GM19455 (cell line): ENCODE measurements around the gene ODAD2.
"Not testable (repeated sequence)": the region's sequence is repeated elsewhere in the genome, so short reads cannot be mapped to it uniquely, and the experiment has no call there.

Source experiments
- ATAC-seq: cut with Tn5 transposase; IDR thresholded peaks from one replicate; pipeline ENCODE4 v1.9.1; 2021; ENCODE audit not compliant: unreplicated experiment

The ODAD2 gene

GRCh38 chr10:27970795-27971194 lies 28.1 kb downstream of the ODAD2 start:
- not testable (repeated sequence) for ATAC-seq

GRCh38 chr10:27969931-27970330 lies 28.9 kb downstream of the ODAD2 start:
- ATAC-seq = not testable (repeated sequence)

- ATAC-seq = no peak
Measured at GRCh38 chr10:27959093-27959715, 39.7 kb downstream of the ODAD2 start.

- peak; percentile 80 for ATAC-seq
Measured at GRCh38 chr10:27958383-27958782, 40.5 kb downstream of the ODAD2 start.

GRCh38 chr10:27950242-27950564 lies 48.7 kb downstream of the ODAD2 start:
- no peak for ATAC-seq

- ATAC-seq = no peak
Measured at GRCh38 chr10:27949528-27950241, 49.2 kb downstream of the ODAD2 start.

GRCh38 chr10:27948186-27948585 lies 50.7 kb downstream of the ODAD2 start:
- no peak for ATAC-seq

GRCh38 chr10:27947540-27947939 lies 51.3 kb downstream of the ODAD2 start:
- no peak for ATAC-seq

GRCh38 chr10:27944005-27944404 lies 54.9 kb downstream of the ODAD2 start:
- no peak for ATAC-seq

GRCh38 chr10:27914888-27915287 lies 84.0 kb downstream of the ODAD2 start:
- no peak for ATAC-seq

- no peak for ATAC-seq
Measured at GRCh38 chr10:27912231-27912630, 86.6 kb downstream of the ODAD2 start.

- no peak for ATAC-seq
Measured at GRCh38 chr10:27911539-27911938, 87.3 kb downstream of the ODAD2 start.

GRCh38 chr10:27911011-27911410 lies 87.9 kb downstream of the ODAD2 start:
- ATAC-seq = no peak

GRCh38 chr10:27908231-27908630 lies 90.6 kb downstream of the ODAD2 start:
- no peak for ATAC-seq

- ATAC-seq = not testable (repeated sequence)
Measured at GRCh38 chr10:27899485-27899884, 99.4 kb downstream of the ODAD2 start.

GRCh38 chr10:27899058-27899457 lies 99.8 kb downstream of the ODAD2 start:
- ATAC-seq = no peak

- no peak for ATAC-seq
Measured at GRCh38 chr10:27893358-27893954, 105.4 kb downstream of the ODAD2 start.

- no peak for ATAC-seq
Measured at GRCh38 chr10:27890971-27891370, 107.9 kb downstream of the ODAD2 start.

GRCh38 chr10:27889518-27889917 lies 109.4 kb downstream of the ODAD2 start:
- ATAC-seq = no peak

- no peak for ATAC-seq
Measured at GRCh38 chr10:27884185-27884641, 114.7 kb downstream of the ODAD2 start.

- ATAC-seq = no peak
Measured at GRCh38 chr10:27878281-27878680, 120.6 kb downstream of the ODAD2 start.

- ATAC-seq = no peak
Measured at GRCh38 chr10:27865221-27865635, 133.7 kb downstream of the ODAD2 start.
